ENCODE data around the gene MAP4K2. TPM values are rescaled to one million over a fixed set of nuclear protein-coding genes. Genes with fewer than 3 reads are reported as not detected.

The MAP4K2 gene
- total RNA-seq, 1 experiment from 2014 or later: 24.7 TPM

DNA sequence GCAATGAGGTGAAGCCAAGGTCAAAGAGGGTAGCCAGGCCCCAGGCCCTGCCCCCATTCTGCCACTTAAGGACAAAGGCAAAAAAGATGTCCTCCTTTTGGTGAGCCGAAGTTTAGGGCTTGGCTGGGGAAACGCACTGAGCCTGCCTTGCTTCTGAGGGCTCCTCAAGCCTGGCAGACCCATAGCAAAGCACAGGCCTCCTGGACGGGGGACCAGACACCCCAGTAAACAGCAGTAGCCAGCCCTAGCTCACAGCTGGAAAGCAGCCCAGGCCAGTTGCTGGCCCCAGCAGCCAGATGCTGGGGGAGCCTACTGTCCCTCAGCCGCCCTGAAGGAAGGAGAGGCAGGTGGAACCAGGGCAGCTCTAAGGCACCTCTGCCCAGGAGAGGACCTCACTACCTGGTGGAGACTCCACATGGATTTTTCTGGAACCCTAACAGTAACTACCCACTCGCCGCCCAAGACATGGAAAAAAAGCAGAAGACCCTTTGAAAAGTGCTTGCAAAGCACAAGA is 39.4 kb downstream of the MAP4K2 start:
- no peak overlapping the region for H4K5ac ChIP-seq (ENCODE audit: insufficient read length, low read depth, low read length)
- H3K79me2 ChIP-seq (ENCODE audit: insufficient read depth, low read length): no peaks in the 10 kb centered on the region
- no peak overlapping the region for H2AK5ac ChIP-seq (ENCODE audit: insufficient read length, low read length)
- no peaks in the 10 kb centered on the region; a peak in 1 of 5 replicates for H3K9me3 Mint-ChIP-seq
- H3T11ph ChIP-seq (ENCODE audit: low read length): no peak overlapping the region
- no peak overlapping the region for H4K8ac ChIP-seq (replicated peaks; ENCODE audit: insufficient read length, low read depth, low read length)
- H3K18ac ChIP-seq (ENCODE audit: insufficient read length, low read depth, low read length): no peak overlapping the region
- H3K56ac ChIP-seq (ENCODE audit: insufficient read length, low read depth, low read length): no peak overlapping the region
- H3K27me3 ChIP-seq (ENCODE audit: insufficient read depth, low read length): no peaks in the 10 kb centered on the region
- H3K9me3 ChIP-seq (ENCODE audit: control insufficient read depth, low read depth, low read length): no peaks in the 10 kb centered on the region
- H3K23me2 ChIP-seq (ENCODE audit: insufficient read length, low read depth, low read length, poor library complexity, severe bottlenecking): no peaks in the 10 kb centered on the region
- H4K20me1 ChIP-seq (ENCODE audit: control insufficient read depth, insufficient read depth, insufficient read length): no peaks in the 10 kb centered on the region
- peak overlapping the region; percentile 48 to 67; a peak in 3 of 5 replicates for H3K4me3 Mint-ChIP-seq
- H3K14ac ChIP-seq (ENCODE audit: insufficient read depth, low read length): no peak overlapping the region
- no peak overlapping the region for H2BK20ac ChIP-seq (ENCODE audit: low read depth, low read length, poor library complexity, severe bottlenecking)
- H3K4me2 ChIP-seq (ENCODE audit: insufficient read depth, insufficient read length, low read length): no peak overlapping the region
- no peak for DNase-seq
- no peak overlapping the region for H2AFZ ChIP-seq (ENCODE audit: low read length)
- H2BK120ac ChIP-seq (ENCODE audit: low read depth, low read length, poor library complexity, severe bottlenecking): no peak overlapping the region
- H2BK12ac ChIP-seq (ENCODE audit: insufficient read length, low read depth, low read length): no peak overlapping the region
- TF ChIP-seq, protein P1, sequence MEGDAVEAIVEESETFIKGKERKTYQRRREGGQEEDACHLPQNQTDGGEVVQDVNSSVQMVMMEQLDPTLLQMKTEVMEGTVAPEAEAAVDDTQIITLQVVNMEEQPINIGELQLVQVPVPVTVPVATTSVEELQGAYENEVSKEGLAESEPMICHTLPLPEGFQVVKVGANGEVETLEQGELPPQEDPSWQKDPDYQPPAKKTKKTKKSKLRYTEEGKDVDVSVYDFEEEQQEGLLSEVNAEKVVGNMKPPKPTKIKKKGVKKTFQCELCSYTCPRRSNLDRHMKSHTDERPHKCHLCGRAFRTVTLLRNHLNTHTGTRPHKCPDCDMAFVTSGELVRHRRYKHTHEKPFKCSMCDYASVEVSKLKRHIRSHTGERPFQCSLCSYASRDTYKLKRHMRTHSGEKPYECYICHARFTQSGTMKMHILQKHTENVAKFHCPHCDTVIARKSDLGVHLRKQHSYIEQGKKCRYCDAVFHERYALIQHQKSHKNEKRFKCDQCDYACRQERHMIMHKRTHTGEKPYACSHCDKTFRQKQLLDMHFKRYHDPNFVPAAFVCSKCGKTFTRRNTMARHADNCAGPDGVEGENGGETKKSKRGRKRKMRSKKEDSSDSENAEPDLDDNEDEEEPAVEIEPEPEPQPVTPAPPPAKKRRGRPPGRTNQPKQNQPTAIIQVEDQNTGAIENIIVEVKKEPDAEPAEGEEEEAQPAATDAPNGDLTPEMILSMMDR (conservative IDR thresholded peaks at IDR 0.05): no peak
- peaks cover 4% of the 10 kb centered on the region; the same call in 1 of the 2 replicates for H3K4me1 ChIP-seq (ENCODE audit: insufficient read depth, low read length)
- H3K36me3 Mint-ChIP-seq (ENCODE audit: insufficient read depth in 1 of 3, low read depth in 3 of 3): peaks cover 35 to 63% (median 51%) of the 10 kb centered on the region in 3 experiments; a peak in 6 of 7 replicates
- H3K27me3 Mint-ChIP-seq (ENCODE audit: low read depth): no peaks in the 10 kb centered on the region; the same call in 1 of the 2 replicates
- H4K91ac ChIP-seq (ENCODE audit: insufficient read length, low read depth, low read length): no peak overlapping the region
- H3K9ac ChIP-seq (ENCODE audit: extremely low read depth, insufficient read length, low read length): no peak overlapping the region
- H3K4ac ChIP-seq (ENCODE audit: low read depth, low read length): no peak overlapping the region
- WGBS (ENCODE audit: extremely low coverage, insufficient read length, low lambda C conversion rate): no CpG with 5 or more reads among the region's 6 CpGs
- peak overlapping the region; percentile 64 for H3K27ac ChIP-seq (ENCODE audit: insufficient read length, low read depth, low read length)
- H3K27ac Mint-ChIP-seq: peak overlapping the region; percentile 97 to 99 (median 98)
- H3K23ac ChIP-seq (ENCODE audit: insufficient read length, low read depth, low read length): no peak overlapping the region
- H3K4me1 Mint-ChIP-seq: peaks cover 78 to 96% of the 10 kb centered on the region in 2 experiments
- no peak overlapping the region for H2BK5ac ChIP-seq (ENCODE audit: insufficient read length, low read length)
- peaks cover 3% of the 10 kb centered on the region for H3K79me1 ChIP-seq (ENCODE audit: insufficient read depth, low read depth, low read length, poor library complexity, severe bottlenecking)
- H2BK15ac ChIP-seq (ENCODE audit: low read depth, low read length): no peak overlapping the region

All from H9 (cell line).